GM12872 (cell line): ENCODE data around the gene RARG.

Experiments used
- TF ChIP-seq, protein P1 (sequence below): IDR thresholded peaks from 3 replicates; pipeline ENCODE4 v1.5.1; 2011; ENCODE audit warnings: low read depth, mild to moderate bottlenecking, low read length, moderate library complexity; ENCODE audit not compliant: insufficient read depth

The RARG gene

GRCh38 chr12:53160673-53161072 is 71.3 kb downstream of the RARG start:
- TF ChIP-seq, protein P1, sequence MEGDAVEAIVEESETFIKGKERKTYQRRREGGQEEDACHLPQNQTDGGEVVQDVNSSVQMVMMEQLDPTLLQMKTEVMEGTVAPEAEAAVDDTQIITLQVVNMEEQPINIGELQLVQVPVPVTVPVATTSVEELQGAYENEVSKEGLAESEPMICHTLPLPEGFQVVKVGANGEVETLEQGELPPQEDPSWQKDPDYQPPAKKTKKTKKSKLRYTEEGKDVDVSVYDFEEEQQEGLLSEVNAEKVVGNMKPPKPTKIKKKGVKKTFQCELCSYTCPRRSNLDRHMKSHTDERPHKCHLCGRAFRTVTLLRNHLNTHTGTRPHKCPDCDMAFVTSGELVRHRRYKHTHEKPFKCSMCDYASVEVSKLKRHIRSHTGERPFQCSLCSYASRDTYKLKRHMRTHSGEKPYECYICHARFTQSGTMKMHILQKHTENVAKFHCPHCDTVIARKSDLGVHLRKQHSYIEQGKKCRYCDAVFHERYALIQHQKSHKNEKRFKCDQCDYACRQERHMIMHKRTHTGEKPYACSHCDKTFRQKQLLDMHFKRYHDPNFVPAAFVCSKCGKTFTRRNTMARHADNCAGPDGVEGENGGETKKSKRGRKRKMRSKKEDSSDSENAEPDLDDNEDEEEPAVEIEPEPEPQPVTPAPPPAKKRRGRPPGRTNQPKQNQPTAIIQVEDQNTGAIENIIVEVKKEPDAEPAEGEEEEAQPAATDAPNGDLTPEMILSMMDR = no peak
